ENCODE data around the gene PPP1R26. TPM values are rescaled to one million over a fixed set of nuclear protein-coding genes. Genes with fewer than 3 reads are reported as not detected.
A peak's percentile ranks its signal among the peaks of the same experiment; 100 is the strongest.

The PPP1R26 gene
- total and polyA plus RNA-seq, 2 of the 4 experiments (the other 2 are of a cell fraction): 3.8 to 5.6 TPM

GRCh38 chr9:135536216-135536615, 56.6 kb downstream of the PPP1R26 start:
- DNase-seq (peak; percentile 34), ATAC-seq (ENCODE audit: low read depth) (peak; percentile 37)
- BruUV-seq (replicated peaks): no TSS peak
- Histone ChIP-seq H3K14ac (replicated peaks; ENCODE audit: low read depth, low read length) (no peak overlapping the region), H4K91ac (ENCODE audit: insufficient read depth, low read depth, low read length) (no peak overlapping the region), H2AK9ac (replicated peaks; ENCODE audit: low read depth, low read length, poor library complexity) (no peak overlapping the region), H4K8ac (ENCODE audit: low read depth in 2 of 2, low read length in 2 of 2) (no peak overlapping the region), H2BK15ac (ENCODE audit: low read depth, low read length) (no peak overlapping the region), H4K20me1 (ENCODE audit: insufficient read depth, low read length) (no peaks in the 10 kb centered on the region), H2AFZ (replicated peaks; ENCODE audit: low read length, poor library complexity) (no peak overlapping the region), H3K4me3 (ENCODE audit: insufficient read depth, low read depth, low read length) (no peak overlapping the region), H3K9me1 (ENCODE audit: insufficient read depth, low read length) (no peaks in the 10 kb centered on the region), H3K4me2 (ENCODE audit: low read depth, low read length) (no peak overlapping the region), H2AK5ac (ENCODE audit: low read depth, low read length) (no peak overlapping the region), H3K79me1 (ENCODE audit: low read depth in 1 of 2, low read length in 2 of 2) (no peaks in the 10 kb centered on the region), H3K27ac (ENCODE audit: insufficient read depth, low read length) (no peak overlapping the region), H3K9me3 (ENCODE audit: control insufficient read depth, insufficient read depth, low read length) (no peaks in the 10 kb centered on the region), H4K5ac (ENCODE audit: low read depth, low read length) (no peak overlapping the region), H2BK20ac (ENCODE audit: low read depth, low read length) (no peak overlapping the region), H3K9ac (ENCODE audit: low read depth, low read length) (no peak overlapping the region), H3K4ac (ENCODE audit: low read depth, low read length) (no peak overlapping the region), H3K36me3 (ENCODE audit: control insufficient read depth, insufficient read depth, low read length) (no peaks in the 10 kb centered on the region), H3K18ac (ENCODE audit: low read depth, low read length) (no peak overlapping the region), H3K4me1 (ENCODE audit: control insufficient read depth, insufficient read depth, low read length) (no peaks in the 10 kb centered on the region), H3K27me3 (ENCODE audit: control insufficient read depth, insufficient read depth, low read length) (peaks cover 5% of the 10 kb centered on the region), H2BK120ac (ENCODE audit: low read depth, low read length) (no peak overlapping the region), H2BK5ac (ENCODE audit: low read depth, low read length, poor library complexity, severe bottlenecking) (no peak overlapping the region), H3K56ac (ENCODE audit: extremely low read depth, insufficient read depth, low read length) (no peak overlapping the region), H3K23ac (ENCODE audit: low read depth, low read length) (no peak overlapping the region)
- WGBS, 2 experiments (ENCODE audit: extremely low coverage in 2 of 2, insufficient read length in 1 of 2): no CpG with 5 or more reads among the region's 8 CpGs
- intact Hi-C loops (cut with micrococcal nuclease): no loop called here
- ChIA-PET POLR2A (ENCODE audit: unreplicated experiment) (no interaction called here), CTCF (no interaction called here)
- no peak for TF ChIP-seq FOS (IDR thresholded peaks at IDR 0.05; ENCODE audit: low read depth, low read length)
- TF ChIP-seq RFX5 (IDR thresholded peaks at IDR 0.05; ENCODE audit: low read depth, low read length): no peak
- no peak for TF ChIP-seq NFE2L2 (IDR thresholded peaks at IDR 0.05; ENCODE audit: low read depth, low read length)
- TF ChIP-seq MXI1 (IDR thresholded peaks at IDR 0.05; ENCODE audit: borderline replicate concordance, low read depth, low read length): no peak
- TF ChIP-seq MAFK (IDR thresholded peaks at IDR 0.05; ENCODE audit: low read depth, low read length): no peak
- no peak for TF ChIP-seq CHD1 (IDR thresholded peaks at IDR 0.05; ENCODE audit: low read depth, low read length)
- in situ Hi-C loops (cut with MboI; ENCODE audit: low sequenced_read_pairs): no loop called here
- dilution Hi-C loops (cut with HindIII; ENCODE audit: low sequenced_read_pairs, unreplicated experiment): no loop called here

Other genes with a start within 250 kb of the PPP1R26 start
- 53.1 and 54.4 TPM in 2 replicates for gene MRPS2, start 20.9 kb downstream of the PPP1R26 start, total RNA-seq (2012; rRNA removed)
- 104 and 142 TPM in 2 replicates for gene MRPS2, start 20.9 kb downstream of the PPP1R26 start, polyA plus RNA-seq (2012; rRNA removed)
- not detected in 2 replicates for gene LCN1, start 41.7 kb downstream of the PPP1R26 start, total RNA-seq (2012; rRNA removed)
- not detected in 2 replicates for gene LCN1, start 41.7 kb downstream of the PPP1R26 start, polyA plus RNA-seq (2012; rRNA removed)
- gene OBP2A, start 66.3 kb downstream of the PPP1R26 start, total RNA-seq (2012; rRNA removed): not detected in 2 replicates
- gene OBP2A, start 66.3 kb downstream of the PPP1R26 start, polyA plus RNA-seq (2012; rRNA removed): not detected in 2 replicates
- gene PAEP, start 82.0 kb downstream of the PPP1R26 start, total RNA-seq (2012; rRNA removed): not detected in 2 replicates
- not detected in 2 replicates for gene PAEP, start 82.0 kb downstream of the PPP1R26 start, polyA plus RNA-seq (2012; rRNA removed)
- gene GLT6D1, start 159.8 kb downstream of the PPP1R26 start, total RNA-seq (2012; rRNA removed): not detected in 2 replicates
- gene GLT6D1, start 159.8 kb downstream of the PPP1R26 start, polyA plus RNA-seq (2012; rRNA removed): not detected in 2 replicates
- gene LCN9, start 183.5 kb downstream of the PPP1R26 start, total RNA-seq (2012; rRNA removed): not detected in 2 replicates
- not detected in 2 replicates for gene LCN9, start 183.5 kb downstream of the PPP1R26 start, polyA plus RNA-seq (2012; rRNA removed)
- not detected in 2 replicates for gene SOHLH1, start 219.7 kb downstream of the PPP1R26 start, total RNA-seq (2012; rRNA removed)
- gene SOHLH1, start 219.7 kb downstream of the PPP1R26 start, polyA plus RNA-seq (2012; rRNA removed): not detected in 2 replicates
- gene KCNT1, start 222.4 kb downstream of the PPP1R26 start, total RNA-seq (2012; rRNA removed): not detected in 2 replicates
- not detected in 2 replicates for gene KCNT1, start 222.4 kb downstream of the PPP1R26 start, polyA plus RNA-seq (2012; rRNA removed)